Tibial nerve (tissue), 4 donors: ENCODE measurements around the gene CFAP45. TPM values are rescaled to one million over a fixed set of nuclear protein-coding genes. Genes with fewer than 3 reads are reported as not detected.
"Not testable (repeated sequence)": the region's sequence is repeated elsewhere in the genome, so short reads cannot be mapped to it uniquely, and the experiment has no call there.

Experiments
- DNase-seq, 2 donors: peaks; one replicate each; pipeline ENCODE4 v3.0.0-alpha.2; 2019; ENCODE audit warnings: low spot score in 2 of 2
- H3K27ac ChIP-seq, 4 donors: fragments of 200-600 bp; sonication (generic) in 3 of 4; one replicate each; pipeline ENCODE4 v1.5.1; 2017 to 2019; ENCODE audit warnings: mild to moderate bottlenecking in 1 of 4
- H3K27me3 ChIP-seq, 2 donors: fragments of 200-600 bp; sonication (generic) in 1 of 2; one replicate each; pipeline versions ENCODE4 v1.5.1 to v1.6.0; 2017 to 2019
- H3K36me3 ChIP-seq, 3 donors: fragments of 200-600 bp; sonication (generic); one replicate each; pipeline ENCODE4 v1.5.1; 2018 to 2019
- H3K4me1 ChIP-seq, 4 donors: fragments of 200-600 bp; sonication (generic) in 3 of 4; one replicate each; pipeline ENCODE4 v1.5.1; 2017 to 2019
- H3K4me3 ChIP-seq, 4 donors: fragments of 200-600 bp; sonication (generic) in 3 of 4; one replicate each; pipeline ENCODE4 v1.5.1; 2017 to 2019; ENCODE audit warnings: mild to moderate bottlenecking in 1 of 4, moderate library complexity in 1 of 4
- H3K9me3 ChIP-seq, 4 donors: fragments of 200-600 bp; sonication (generic) in 3 of 4; one replicate each; pipeline ENCODE4 v1.5.1; 2017 to 2019
- CTCF ChIP-seq, 5 experiments: fragments of 200-600 bp in 3 of 5; fragments of 450-650 bp in 2 of 5; sonication (generic) in 3 of 5; IDR thresholded peaks; one replicate each; pipeline ENCODE4 v1.5.1; 2016 to 2019; ENCODE audit warnings: antibody characterized with exemption in 5 of 5, mild to moderate bottlenecking in 3 of 5, moderate library complexity in 2 of 5
- EP300 ChIP-seq, 2 donors: sonication (generic); formaldehyde crosslinking; IDR thresholded peaks; one replicate each; pipeline ENCODE4 v1.6.1; 2017; ENCODE audit warnings: antibody characterized with exemption in 2 of 2, mild to moderate bottlenecking in 1 of 2
- POLR2A ChIP-seq, 2 donors: fragments of 450-650 bp; IDR thresholded peaks; one replicate each; pipeline ENCODE4 v1.6.1; 2017; ENCODE audit warnings: antibody characterized with exemption in 2 of 2, mild to moderate bottlenecking in 2 of 2, moderate library complexity in 2 of 2
- WGBS, 2 donors: methylation state at CpG; one replicate each; pipeline ENCODE4 v1.1.5; 2018; 5-methylcytosine and 5-hydroxymethylcytosine counted together
- total RNA-seq, 4 donors: library from RNA; depleted of rRNA; stranded (reverse); fragments of >200 nt; gene quantifications; one replicate each; pipeline ENCODE4 v1.1.0, GENCODE V29; 2016

CFAP45 gene
- total RNA-seq, 4 donors from 2014 or later: 0.39 to 0.66 (median 0.63) TPM; not detected in 1

- no peak for TF ChIP-seq POLR2A (IDR thresholded peaks at IDR 0.05)
- no peak for TF ChIP-seq CTCF (IDR thresholded peaks at IDR 0.05)
- TF ChIP-seq EP300 (IDR thresholded peaks at IDR 0.05): no peak
- Histone ChIP-seq H3K27me3 (no peaks in the 10 kb centered on the region), H3K4me3 (no peak overlapping the region), H3K4me1 (peaks cover 0 to 16% (median 11%) of the 10 kb centered on the region in 4 donors), H3K36me3 (no peaks in the 10 kb centered on the region), H3K27ac (no peak overlapping the region), H3K9me3 (peaks cover 0 to 8% (median 0%) of the 10 kb centered on the region in 4 donors)
- DNase-seq: no peak
- WGBS, 2 donors: 68 to 69% methylated on average over 9 of the region's 9 CpGs
These were observed 8.3 kb upstream of the CFAP45 start for GRCh38 chr1:159908031-159908940.

DNA sequence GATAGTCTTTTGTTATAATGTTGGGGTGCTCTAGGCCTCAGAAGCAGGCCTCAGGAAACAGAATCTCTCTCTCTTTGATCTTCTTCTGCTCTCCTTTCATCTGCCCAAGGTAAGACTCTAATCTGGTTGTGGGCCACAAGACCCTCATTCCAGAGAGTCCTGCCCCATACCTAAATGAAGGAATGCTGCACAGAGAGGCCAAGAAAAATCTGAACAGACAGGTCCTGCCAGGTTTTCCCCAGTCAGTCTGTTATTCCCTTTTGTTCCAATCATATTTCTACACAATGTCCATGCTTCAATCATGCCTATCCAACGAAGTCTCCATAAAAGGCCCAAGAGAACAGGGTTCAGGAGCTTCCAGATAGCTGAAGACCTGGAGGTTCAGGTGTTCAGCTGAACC, 7.0 kb upstream of the CFAP45 start:
- no peak overlapping the region for H3K27ac ChIP-seq
- H3K36me3 ChIP-seq: no peaks in the 10 kb centered on the region
- H3K27me3 ChIP-seq: no peaks in the 10 kb centered on the region
- no peak for TF ChIP-seq CTCF (IDR thresholded peaks at IDR 0.05)
- no peak for TF ChIP-seq POLR2A (IDR thresholded peaks at IDR 0.05)
- TF ChIP-seq EP300 (IDR thresholded peaks at IDR 0.05): no peak
- H3K4me1 ChIP-seq: peaks cover 0 to 16% (median 9%) of the 10 kb centered on the region in 4 donors
- DNase-seq: no peak
- 78 to 91% methylated on average over 1 of the region's 1 CpG for WGBS, 2 donors
- no peak overlapping the region for H3K4me3 ChIP-seq
- H3K9me3 ChIP-seq: peaks cover 0 to 8% (median 0%) of the 10 kb centered on the region in 4 donors

- H3K36me3 ChIP-seq, H3K27me3 ChIP-seq, DNase-seq, H3K4me3 ChIP-seq, H3K27ac ChIP-seq, H3K9me3 ChIP-seq: not testable (repeated sequence)
- 64 to 87% methylated on average over 3 of the region's 3 CpGs for WGBS, 2 donors
- H3K4me1 ChIP-seq: peaks cover 0 to 10% (median 4%) of the 10 kb centered on the region in 4 donors
These were observed 4.1 kb upstream of the CFAP45 start for GRCh38 chr1:159904036-159904435.

GRCh38 chr1:159902541-159902940, 2.6 kb upstream of the CFAP45 start:
- Histone ChIP-seq H3K9me3 (peaks cover 0 to 8% (median 0%) of the 10 kb centered on the region in 4 donors), H3K27ac (no peak overlapping the region), H3K4me1 (peaks cover 0 to 10% (median 4%) of the 10 kb centered on the region in 4 donors), H3K4me3 (no peak overlapping the region), H3K36me3 (no peaks in the 10 kb centered on the region), H3K27me3 (no peaks in the 10 kb centered on the region)
- TF ChIP-seq CTCF (IDR thresholded peaks at IDR 0.05) (no peak), POLR2A (IDR thresholded peaks at IDR 0.05) (no peak), EP300 (IDR thresholded peaks at IDR 0.05) (no peak)
- WGBS, 2 donors: 93 to 94% methylated on average over 3 of the region's 3 CpGs
- DNase-seq: no peak

GRCh38 chr1:159900755-159901360, 893 bp upstream of the CFAP45 start:
- Histone ChIP-seq H3K4me3 (no peak overlapping the region), H3K36me3 (no peaks in the 10 kb centered on the region), H3K9me3 (peaks cover 0 to 8% (median 0%) of the 10 kb centered on the region in 4 donors), H3K27me3 (no peaks in the 10 kb centered on the region), H3K27ac (no peak overlapping the region), H3K4me1 (peaks cover 0 to 19% (median 4%) of the 10 kb centered on the region in 4 donors)
- no peak for DNase-seq
- 67 to 82% methylated on average over 2 of the region's 2 CpGs for WGBS, 2 donors
- TF ChIP-seq EP300 (IDR thresholded peaks at IDR 0.05) (no peak), POLR2A (IDR thresholded peaks at IDR 0.05) (no peak), CTCF (IDR thresholded peaks at IDR 0.05) (no peak)

GRCh38 chr1:159899634-159900033, 331 bp downstream of the CFAP45 start:
- H3K4me1 ChIP-seq: peaks cover 0 to 22% (median 4%) of the 10 kb centered on the region in 4 donors
- not testable (repeated sequence) for DNase-seq, H3K36me3 ChIP-seq, H3K4me3 ChIP-seq, H3K27ac ChIP-seq, H3K9me3 ChIP-seq, H3K27me3 ChIP-seq
- WGBS, 2 donors: 82 to 92% methylated on average over 14 of the region's 15 CpGs
